ENCODE data around the gene ARFGEF2.
A peak's percentile ranks its signal among the peaks of the same experiment; 100 is the strongest.
"Not testable (repeated sequence)": the region's sequence is repeated elsewhere in the genome, so short reads cannot be mapped to it uniquely, and the experiment has no call there.

ARFGEF2 gene

DNA sequence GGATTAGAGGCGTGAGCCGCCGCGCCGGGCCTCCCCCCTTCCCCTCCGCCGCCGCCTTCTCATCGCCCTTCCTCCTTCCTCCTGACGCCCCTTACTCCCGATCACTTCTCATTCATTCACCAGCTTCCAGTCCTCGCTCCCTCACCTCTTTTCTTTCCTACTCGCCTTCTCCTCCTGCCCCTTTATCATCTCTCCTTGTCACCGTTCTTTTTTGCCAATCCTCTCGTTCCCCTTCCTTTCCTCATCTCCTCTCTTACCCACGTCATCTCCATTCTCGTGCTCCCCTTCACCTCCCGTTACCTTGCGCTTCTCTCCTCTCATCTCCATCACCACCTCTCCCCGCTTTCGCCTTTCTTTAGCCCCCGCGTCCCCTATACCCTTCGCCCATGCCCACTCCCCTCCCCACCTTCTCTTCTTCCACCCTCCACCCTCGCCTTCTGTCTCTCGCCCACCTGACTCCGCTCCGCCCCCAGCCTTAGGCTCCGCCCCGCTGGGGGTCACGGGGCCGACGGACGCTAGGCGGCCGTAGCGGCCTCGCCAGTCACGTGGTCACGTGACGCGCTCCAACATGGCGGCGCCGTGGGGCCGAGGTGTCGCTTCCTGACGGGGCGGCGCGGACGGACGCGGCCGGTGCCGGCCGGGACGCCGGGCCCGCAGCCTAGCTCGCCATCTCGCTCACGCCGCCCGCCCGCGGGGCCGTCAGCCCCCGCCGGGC is at the start of gene ARFGEF2:
ARFGEF2 (plus strand) TSS at position 544 of the 715 bp plus-strand sequence. CDS start 179 bp downstream, outside the sequence.
- peak; percentile 79 to 89 for DNase-seq (ENCODE audit: low read depth in 2 of 2)

- DNase-seq (ENCODE audit: low read depth in 2 of 2), result no peak
These were observed 46.1 kb upstream of the ARFGEF2 start for GRCh38 chr20:48875233-48875913.

DNA sequence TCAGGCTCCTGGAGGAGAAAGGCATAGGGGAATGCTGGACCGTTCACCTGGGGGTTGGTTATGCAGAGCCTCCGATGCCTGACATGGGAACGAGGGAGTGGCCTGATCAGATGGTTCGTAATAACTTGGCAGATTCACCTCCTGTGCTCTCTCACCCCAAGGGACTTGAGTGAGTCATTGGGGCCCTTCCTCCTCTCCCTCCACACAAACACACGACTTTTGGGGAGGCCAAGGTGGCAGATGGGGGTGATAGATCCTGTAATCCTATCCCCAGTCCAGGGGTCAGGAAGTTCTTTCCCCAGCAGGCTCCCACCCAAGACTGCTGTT is 45.6 kb upstream of the ARFGEF2 start:
- no peak for DNase-seq (ENCODE audit: low read depth in 2 of 2)

DNA sequence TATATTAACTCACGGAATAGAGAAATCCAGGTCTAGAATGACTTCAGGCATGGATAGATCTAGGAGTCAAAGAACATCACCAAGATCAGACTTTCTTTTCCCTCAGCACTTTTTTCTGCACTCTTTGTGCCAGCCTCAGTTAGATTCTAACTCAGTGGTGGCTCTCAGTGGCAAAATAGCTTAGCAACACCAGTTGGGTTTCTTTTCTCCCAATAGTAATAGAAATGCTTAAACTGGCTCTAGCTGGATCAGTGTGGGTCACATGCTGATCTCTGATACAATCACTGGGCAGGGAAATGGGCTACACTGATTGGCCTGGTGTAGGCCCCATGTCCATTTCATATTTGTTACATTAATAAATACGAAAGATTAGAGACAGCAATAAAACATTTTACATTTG is 44.2 kb upstream of the ARFGEF2 start:
- DNase-seq (ENCODE audit: low read depth in 2 of 2), result no peak

GRCh38 chr20:48878534-48879248 is 42.8 kb upstream of the ARFGEF2 start:
- DNase-seq (ENCODE audit: low read depth in 2 of 2), result no peak

- no peak for DNase-seq (ENCODE audit: low read depth in 2 of 2)
These were observed 41.8 kb upstream of the ARFGEF2 start for GRCh38 chr20:48879612-48880245.

GRCh38 chr20:48880331-48880730 is 41.2 kb upstream of the ARFGEF2 start:
- no peak for DNase-seq (ENCODE audit: low read depth in 2 of 2)

DNA sequence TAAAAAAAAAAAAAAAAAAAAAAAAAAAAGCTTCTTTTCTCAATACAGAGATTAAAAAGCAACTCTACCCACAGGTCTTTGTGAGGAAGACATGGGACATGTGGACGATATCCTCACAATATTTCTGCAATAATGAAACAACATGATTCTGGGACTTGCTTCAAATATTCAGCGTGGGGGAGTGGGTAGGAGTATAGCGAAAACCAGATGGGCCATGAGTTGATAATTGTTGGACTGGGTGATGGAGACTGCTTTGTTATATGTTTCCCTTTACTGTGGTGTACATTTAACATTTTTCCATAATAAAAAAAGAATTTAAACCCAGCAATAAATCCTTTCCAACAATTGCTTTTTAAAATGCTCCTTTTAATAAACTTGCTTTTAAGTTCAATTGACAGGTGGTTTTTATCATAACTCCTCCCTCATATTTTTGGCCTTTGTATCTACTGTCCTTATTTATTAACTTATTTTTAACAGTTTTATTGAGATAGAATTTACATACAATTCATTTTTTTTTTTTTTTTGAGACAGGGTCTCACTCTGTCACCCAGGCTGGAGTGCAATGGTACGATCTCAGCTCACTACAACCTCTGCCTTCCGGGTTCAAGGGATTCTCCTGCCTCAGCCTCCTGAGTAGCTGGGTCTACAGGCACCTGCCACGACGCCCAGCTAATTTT is 40.4 kb upstream of the ARFGEF2 start:
- DNase-seq (ENCODE audit: low read depth in 2 of 2), result no peak

GRCh38 chr20:48885237-48885636 is 36.3 kb upstream of the ARFGEF2 start:
- DNase-seq (ENCODE audit: low read depth in 2 of 2), result no peak

- no peak for DNase-seq (ENCODE audit: low read depth in 2 of 2)
These were observed 35.3 kb upstream of the ARFGEF2 start for GRCh38 chr20:48886194-48886593.

DNA sequence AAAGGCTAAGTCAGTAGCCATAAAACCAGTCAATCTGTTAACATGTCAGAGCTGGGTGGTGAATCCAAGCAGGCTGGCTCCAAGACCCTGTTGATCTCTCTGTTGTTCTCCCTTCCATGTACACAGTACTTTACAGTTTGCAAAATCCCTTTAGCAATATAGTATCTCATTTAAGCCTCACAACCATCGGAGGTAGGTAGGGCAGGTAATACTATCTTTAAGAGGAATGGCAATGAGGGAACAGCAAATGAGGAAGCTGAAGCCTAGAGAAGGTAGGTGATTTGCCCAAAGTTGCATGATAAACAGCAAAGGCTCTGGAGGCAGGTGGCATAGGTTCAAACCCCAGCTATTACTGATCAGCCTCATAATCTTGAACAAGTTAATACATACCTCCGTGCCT is 34.7 kb upstream of the ARFGEF2 start:
- no peak for DNase-seq (ENCODE audit: low read depth in 2 of 2)

- not testable (repeated sequence) for DNase-seq (ENCODE audit: low read depth in 2 of 2)
These were observed 33.0 kb upstream of the ARFGEF2 start for GRCh38 chr20:48888517-48888916.

DNA sequence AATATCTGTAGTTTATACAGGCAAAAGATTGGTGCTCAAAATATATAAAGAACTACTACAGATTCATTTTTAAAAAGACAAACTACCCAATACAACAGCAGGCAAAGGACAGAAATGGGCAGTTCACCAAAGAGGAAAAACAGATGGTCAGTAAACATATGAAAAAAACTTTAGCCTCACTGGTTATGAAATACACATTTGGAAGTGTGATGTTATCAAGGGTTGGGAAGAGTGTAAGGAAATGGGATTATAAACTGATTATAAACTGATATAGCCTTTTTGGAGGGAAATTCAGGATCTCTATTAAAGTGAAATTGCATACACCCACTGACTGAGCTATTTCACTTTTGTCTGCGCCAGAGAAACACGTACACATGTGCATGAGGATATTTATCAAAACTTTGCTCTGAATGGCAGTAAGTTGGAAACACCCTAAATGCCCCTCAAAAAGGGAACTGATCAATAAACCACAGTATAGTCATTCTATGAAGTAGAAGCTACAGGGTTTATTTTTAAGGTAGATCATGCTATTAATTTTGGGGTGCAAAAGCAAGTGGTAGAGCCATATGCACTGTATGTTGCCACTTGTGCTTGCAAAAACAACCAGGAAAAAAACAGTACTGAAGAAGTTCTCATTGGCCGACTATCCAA is 32.2 kb upstream of the ARFGEF2 start:
- no peak for DNase-seq (ENCODE audit: low read depth in 2 of 2)

GRCh38 chr20:48891235-48892048 is 30.1 kb upstream of the ARFGEF2 start:
- DNase-seq (ENCODE audit: low read depth in 2 of 2), result no peak

GRCh38 chr20:48892049-48892470 is 29.5 kb upstream of the ARFGEF2 start:
- no peak for DNase-seq (ENCODE audit: low read depth in 2 of 2)

DNA sequence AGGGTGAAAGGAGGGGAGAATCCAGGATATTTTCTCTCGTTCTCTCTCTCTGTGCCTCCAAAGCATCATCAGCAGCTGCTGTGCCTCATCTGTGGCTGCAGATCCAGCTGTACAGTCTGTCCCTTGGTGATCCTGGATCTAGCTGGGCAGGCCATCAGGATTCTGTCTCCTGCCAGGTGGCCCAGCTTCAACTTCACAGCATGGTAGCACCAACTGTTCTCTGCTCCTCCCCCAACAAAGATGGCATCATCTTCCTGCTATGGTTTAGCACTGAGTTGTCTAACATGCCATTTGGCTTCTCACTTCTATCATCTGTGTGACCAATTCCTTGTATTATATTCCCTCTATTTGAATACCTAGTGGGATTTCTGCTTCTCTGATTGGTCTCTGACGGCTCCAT is 28.6 kb upstream of the ARFGEF2 start:
- DNase-seq (ENCODE audit: low read depth in 2 of 2), result no peak

GRCh38 chr20:48893374-48893773 is 28.1 kb upstream of the ARFGEF2 start:
- DNase-seq (ENCODE audit: low read depth in 2 of 2), result no peak

GRCh38 chr20:48897305-48898010 is 24.1 kb upstream of the ARFGEF2 start:
- no peak for DNase-seq (ENCODE audit: low read depth in 2 of 2)

DNA sequence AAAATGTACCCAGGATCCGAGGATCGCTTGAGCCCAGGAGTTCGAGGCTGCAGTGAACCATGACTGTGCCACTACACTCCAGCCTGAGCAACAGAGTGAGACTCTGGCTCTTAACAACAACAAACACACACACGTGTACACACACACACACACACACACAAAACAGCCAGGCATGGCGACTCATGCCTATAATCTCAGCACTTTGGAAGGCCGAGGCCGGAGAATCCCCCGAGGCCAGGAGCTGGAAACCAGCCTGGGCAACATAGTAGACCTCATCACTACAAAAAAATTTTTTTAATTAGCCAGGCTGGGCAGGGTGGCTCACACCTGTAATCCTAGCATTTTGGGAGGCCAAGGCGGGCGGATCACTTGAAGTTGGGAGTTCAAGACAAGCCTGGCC is 23.3 kb upstream of the ARFGEF2 start:
- no peak for DNase-seq (ENCODE audit: low read depth in 2 of 2)
